ENCODE results near the gene IFT172. TPM values are rescaled to one million over a fixed set of nuclear protein-coding genes. Genes with fewer than 3 reads are reported as not detected.
A peak's percentile ranks its signal among the peaks of the same experiment; 100 is the strongest.

The IFT172 gene
- total RNA-seq, 1 donor from 2014 or later, result 5.5 TPM

GRCh38 chr2:27407798-27408491 lies 81.6 kb downstream of the IFT172 start:
- FAIRE-seq (no peak), DNase-seq (ENCODE audit: low read depth) (peak; percentile 70)
- no peaks in the 10 kb centered on the region for H3K36me3 ChIP-seq (ENCODE audit: control insufficient read depth, insufficient read depth, low read length)
- peak; percentile 46 for TF ChIP-seq CTCF (IDR thresholded peaks at IDR 0.05; ENCODE audit: insufficient read depth, low read length, severe bottlenecking)
- H3K27me3 ChIP-seq (ENCODE audit: control insufficient read depth, insufficient read depth, low read length), result no peaks in the 10 kb centered on the region
- H3K4me3 ChIP-seq (ENCODE audit: low read depth, low read length), result peak overlapping the region; percentile 96

DNA sequence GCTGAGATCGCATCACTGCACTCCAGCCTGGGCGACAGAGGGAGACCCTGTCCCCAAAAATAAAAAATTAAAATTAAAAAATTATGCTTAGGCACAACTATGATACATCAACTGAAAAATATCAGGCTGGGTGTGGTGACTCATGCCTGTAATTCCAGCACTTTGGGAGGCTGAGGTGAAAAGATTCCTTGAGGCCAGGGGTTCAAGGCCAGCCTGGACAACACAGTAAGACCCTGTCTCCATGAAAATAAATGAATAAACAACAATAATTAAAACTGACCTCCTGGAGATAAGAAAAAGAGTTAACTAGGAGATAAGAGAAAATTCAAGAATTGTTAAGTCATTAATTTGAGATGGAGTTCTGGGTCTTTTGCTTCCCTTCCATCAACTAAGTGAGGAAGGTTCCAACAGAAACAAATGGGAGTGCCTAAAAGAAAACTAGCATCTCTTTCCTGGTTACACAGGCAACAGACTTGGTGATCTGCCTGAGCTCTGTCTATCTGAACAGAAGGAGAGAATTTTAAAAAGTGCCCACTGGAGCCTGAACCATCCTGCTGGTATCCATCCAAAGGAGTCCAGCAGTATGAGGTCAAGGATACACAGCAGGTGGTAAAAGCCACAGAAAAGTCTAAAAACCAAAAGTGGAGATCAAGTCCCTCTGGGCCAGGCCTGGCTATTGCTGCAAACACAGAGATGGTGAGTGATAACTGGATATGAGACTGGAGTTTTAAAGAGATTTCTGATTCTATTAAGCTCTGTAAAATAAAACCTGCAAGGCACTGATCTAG lies 89.0 kb downstream of the IFT172 start:
- H3K4me3 ChIP-seq (ENCODE audit: low read depth, low read length), result no peak overlapping the region
- DNase-seq (ENCODE audit: low read depth) (no peak), FAIRE-seq (no peak)
- no peaks in the 10 kb centered on the region for H3K36me3 ChIP-seq (ENCODE audit: control insufficient read depth, insufficient read depth, low read length)
- TF ChIP-seq CTCF (IDR thresholded peaks at IDR 0.05; ENCODE audit: insufficient read depth, low read length, severe bottlenecking), result no peak
- no peaks in the 10 kb centered on the region for H3K27me3 ChIP-seq (ENCODE audit: control insufficient read depth, insufficient read depth, low read length)

DNA sequence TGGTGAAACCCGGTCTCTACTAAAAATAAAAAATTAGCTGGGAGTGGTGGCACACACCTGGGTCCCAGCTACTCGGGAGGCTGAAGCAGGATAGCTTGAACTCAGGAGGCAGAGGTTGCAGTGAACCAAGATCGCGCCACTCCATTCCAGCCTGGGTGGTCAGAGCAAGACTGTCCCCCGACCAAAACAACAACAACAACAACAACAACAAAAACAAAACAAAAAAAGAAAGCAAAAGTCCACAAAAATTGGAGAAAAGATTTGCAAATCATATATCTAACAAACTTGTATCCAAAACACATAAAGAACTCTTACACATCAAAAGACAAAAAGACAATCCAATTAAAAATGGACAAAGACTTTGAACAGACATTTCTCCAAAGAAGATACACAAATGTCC lies 90.6 kb downstream of the IFT172 start:
- no peak for TF ChIP-seq CTCF (IDR thresholded peaks at IDR 0.05; ENCODE audit: insufficient read depth, low read length, severe bottlenecking)

More for the DNA sequence above, 90.6 kb downstream of the IFT172 start:
- H3K4me3 ChIP-seq (ENCODE audit: low read depth, low read length), result no peak overlapping the region
- no peaks in the 10 kb centered on the region for H3K27me3 ChIP-seq (ENCODE audit: control insufficient read depth, insufficient read depth, low read length)
- H3K36me3 ChIP-seq (ENCODE audit: control insufficient read depth, insufficient read depth, low read length), result no peaks in the 10 kb centered on the region
- no peak for FAIRE-seq
- no peak for DNase-seq (ENCODE audit: low read depth)

Other genes with a start within 250 kb of the IFT172 start
- gene SLC30A3, start 226.7 kb downstream of the IFT172 start, total RNA-seq, result not detected in 2 replicates
- gene DNAJC5G, start 214.3 kb downstream of the IFT172 start, total RNA-seq, result not detected in 2 replicates
- not detected in 2 replicates for gene TRIM54, start 207.3 kb downstream of the IFT172 start, total RNA-seq
- gene UCN, start 181.3 kb downstream of the IFT172 start, total RNA-seq, result 0.51 and 1.8 TPM in 2 replicates
- gene MPV17, start 166.6 kb downstream of the IFT172 start, total RNA-seq, result 43.3 and 55.3 TPM in 2 replicates
- gene GTF3C2, start 133.0 kb downstream of the IFT172 start, total RNA-seq, result 19.2 and 20.9 TPM in 2 replicates
- 29.7 and 32.4 TPM in 2 replicates for gene EIF2B4, start 119.4 kb downstream of the IFT172 start, total RNA-seq
- 99.3 and 102 TPM in 2 replicates for gene SNX17, start 119.1 kb downstream of the IFT172 start, total RNA-seq
- 7.1 and 9.5 TPM in 2 replicates for gene ZNF513, start 109.0 kb downstream of the IFT172 start, total RNA-seq
- gene PPM1G, start 80.2 kb downstream of the IFT172 start, total RNA-seq, result 94.2 and 143 TPM in 2 replicates
- 93.7 and 125 TPM in 2 replicates for gene NRBP1, start 61.1 kb downstream of the IFT172 start, total RNA-seq
- gene KRTCAP3, start 47.4 kb downstream of the IFT172 start, total RNA-seq, result 28.4 and 29.1 TPM in 2 replicates
- 7.6 and 8.1 TPM in 2 replicates for gene FNDC4, start 5.5 kb upstream of the IFT172 start, total RNA-seq
- gene GCKR, start 7.1 kb upstream of the IFT172 start, total RNA-seq, result not detected in 2 replicates
- 6.4 and 7.4 TPM in 2 replicates for gene ZNF512, start 93.3 kb upstream of the IFT172 start, total RNA-seq
- 0.79 and 0.90 TPM in 2 replicates for gene CCDC121, start 139.3 kb upstream of the IFT172 start, total RNA-seq
- gene GPN1, start 139.3 kb upstream of the IFT172 start, total RNA-seq, result 31.7 and 47.9 TPM in 2 replicates
- 10.5 and 14.7 TPM in 2 replicates for gene SUPT7L, start 173.9 kb upstream of the IFT172 start, total RNA-seq
- gene SLC4A1AP, start 174.1 kb upstream of the IFT172 start, total RNA-seq, result 20.5 and 27.4 TPM in 2 replicates

All from bronchial epithelial cell (primary cell).